ENCODE results near the gene BDKRB2. TPM values are rescaled to one million over a fixed set of nuclear protein-coding genes. Genes with fewer than 3 reads are reported as not detected.

The BDKRB2 gene
- total RNA-seq, 2 donors from 2014 or later, result 1.1 to 3.8 TPM

DNA sequence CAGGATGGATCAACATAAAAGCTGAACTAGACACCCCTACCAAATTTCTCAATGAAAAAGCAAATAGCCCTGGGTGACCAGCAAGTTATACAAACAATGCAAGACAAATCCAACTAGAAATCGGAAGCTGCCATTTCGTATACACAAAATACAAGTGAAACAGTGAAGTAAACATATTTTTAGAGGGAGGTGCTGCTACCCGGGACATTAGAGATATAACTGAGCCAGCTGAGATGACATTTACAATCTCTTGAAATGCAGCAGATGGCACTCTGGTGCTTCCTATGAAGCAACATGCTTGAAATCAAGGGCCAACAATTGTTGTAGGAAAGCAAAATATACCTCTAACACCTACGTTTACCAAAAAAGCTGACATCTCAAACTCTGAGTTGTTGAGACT is 76.8 kb downstream of the BDKRB2 start:
- Mint-ChIP-seq H3K4me3 (no peak overlapping the region), H3K9me3 (peaks cover 14% of the 10 kb centered on the region), H3K36me3 (ENCODE audit: low read depth) (peaks cover 7% of the 10 kb centered on the region), H3K27ac (no peak overlapping the region), H3K4me1 (no peaks in the 10 kb centered on the region), H3K27me3 (ENCODE audit: insufficient read depth) (no peaks in the 10 kb centered on the region)
- DNase-seq, result no peak
- Histone ChIP-seq H3K4me3 (ENCODE audit: low read length) (no peak overlapping the region), H3K9ac (ENCODE audit: extremely low read depth, low read length, poor library complexity, severe bottlenecking) (no peak overlapping the region), H3K27me3 (ENCODE audit: control insufficient read depth, insufficient read depth, low read length, poor library complexity, severe bottlenecking) (no peaks in the 10 kb centered on the region), H3K36me3 (ENCODE audit: control insufficient read depth, insufficient read depth, low read length) (no peaks in the 10 kb centered on the region), H3K4me1 (ENCODE audit: control insufficient read depth, insufficient read depth, low read length) (no peaks in the 10 kb centered on the region), H3K27ac (ENCODE audit: low read depth, low read length) (no peak overlapping the region), H3K9me3 (ENCODE audit: control insufficient read depth, low read length) (peaks cover 14% of the 10 kb centered on the region)
- WGBS, 2 experiments (ENCODE audit: insufficient coverage in 1 of 2, insufficient read length in 1 of 2), result 88% methylated on average over 3 to 4 of the region's 4 CpGs
- no peak for TF ChIP-seq CTCF (conservative IDR thresholded peaks at IDR 0.05)

- peaks cover 9% of the 10 kb centered on the region for H3K36me3 Mint-ChIP-seq (ENCODE audit: low read depth)
- no peak for DNase-seq
- Histone ChIP-seq H3K9me3 (ENCODE audit: control insufficient read depth, low read length) (no peaks in the 10 kb centered on the region), H3K4me1 (ENCODE audit: control insufficient read depth, insufficient read depth, low read length) (no peaks in the 10 kb centered on the region), H3K27me3 (ENCODE audit: control insufficient read depth, insufficient read depth, low read length, poor library complexity, severe bottlenecking) (no peaks in the 10 kb centered on the region), H3K27ac (ENCODE audit: low read depth, low read length) (no peak overlapping the region), H3K9ac (ENCODE audit: extremely low read depth, low read length, poor library complexity, severe bottlenecking) (no peak overlapping the region), H3K4me3 (ENCODE audit: low read length) (no peak overlapping the region), H3K36me3 (ENCODE audit: control insufficient read depth, insufficient read depth, low read length) (peaks cover 3% of the 10 kb centered on the region)
- no peaks in the 10 kb centered on the region for H3K4me1 Mint-ChIP-seq
- H3K9me3 Mint-ChIP-seq, result no peaks in the 10 kb centered on the region
- TF ChIP-seq CTCF (conservative IDR thresholded peaks at IDR 0.05), result no peak
- H3K27me3 Mint-ChIP-seq (ENCODE audit: insufficient read depth), result no peaks in the 10 kb centered on the region
- H3K27ac Mint-ChIP-seq, result no peak overlapping the region
- WGBS, 2 experiments (ENCODE audit: insufficient coverage in 1 of 2, insufficient read length in 1 of 2), result 97 to 100% methylated on average over 1 to 9 of the region's 9 CpGs
- H3K4me3 Mint-ChIP-seq, result no peak overlapping the region
These were observed 79.4 kb downstream of the BDKRB2 start for GRCh38 chr14:96284008-96284407.

DNA sequence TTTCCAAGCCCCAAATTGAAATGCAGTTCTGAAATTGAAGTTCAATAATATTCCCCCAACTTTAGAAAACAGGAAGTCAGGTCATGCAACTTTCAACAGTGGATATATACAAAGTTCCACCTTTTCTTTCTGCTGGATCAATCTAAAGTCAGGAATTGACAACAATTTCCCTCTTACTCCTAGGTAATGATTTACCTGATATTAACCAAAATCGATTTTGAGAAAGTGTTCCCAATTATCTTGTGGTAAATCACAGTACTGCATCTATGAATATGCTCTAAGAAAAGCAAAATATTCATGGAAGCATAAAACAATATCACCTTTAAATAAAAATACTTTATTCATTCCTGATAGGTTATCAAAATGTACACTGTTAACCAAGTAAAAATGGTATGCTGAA is 79.8 kb downstream of the BDKRB2 start:
- Histone ChIP-seq H3K27ac (ENCODE audit: low read depth, low read length) (no peak overlapping the region), H3K9ac (ENCODE audit: extremely low read depth, low read length, poor library complexity, severe bottlenecking) (no peak overlapping the region), H3K36me3 (ENCODE audit: control insufficient read depth, insufficient read depth, low read length) (peaks cover 6% of the 10 kb centered on the region), H3K27me3 (ENCODE audit: control insufficient read depth, insufficient read depth, low read length, poor library complexity, severe bottlenecking) (no peaks in the 10 kb centered on the region), H3K9me3 (ENCODE audit: control insufficient read depth, low read length) (no peaks in the 10 kb centered on the region), H3K4me1 (ENCODE audit: control insufficient read depth, insufficient read depth, low read length) (no peaks in the 10 kb centered on the region), H3K4me3 (ENCODE audit: low read length) (no peak overlapping the region)
- Mint-ChIP-seq H3K4me3 (no peak overlapping the region), H3K27me3 (ENCODE audit: insufficient read depth) (no peaks in the 10 kb centered on the region), H3K9me3 (no peaks in the 10 kb centered on the region), H3K27ac (no peak overlapping the region), H3K4me1 (no peaks in the 10 kb centered on the region), H3K36me3 (ENCODE audit: low read depth) (peaks cover 11% of the 10 kb centered on the region)
- no peak for DNase-seq
- 78 to 91% methylated on average over 1 of the region's 1 CpG for WGBS, 2 experiments (ENCODE audit: insufficient coverage in 1 of 2, insufficient read length in 1 of 2)
- TF ChIP-seq CTCF (conservative IDR thresholded peaks at IDR 0.05), result no peak
